WTC11 (cell line): ENCODE measurements around the gene MLYCD.

Experiments
- ATF3 ChIP-seq: sonication (generic); formaldehyde crosslinking; conservative IDR thresholded peaks from 2 replicates; pipeline ENCODE4 v1.8.1; 2022; ENCODE audit warnings: mild to moderate bottlenecking, missing genetic modification reagents
- CBFB ChIP-seq: sonication (generic); formaldehyde crosslinking; IDR thresholded peaks from 2 replicates; pipeline ENCODE4 v1.8.1; 2022; ENCODE audit warnings: mild to moderate bottlenecking, low read depth, missing genetic modification reagents
- CTCF ChIP-seq: fragments of 200-600 bp; IDR thresholded peaks from 2 replicates; pipeline ENCODE4 v1.8.0; 2022; ENCODE audit warnings: antibody characterized with exemption
- PRRX2 ChIP-seq: fragments of 250-450 bp; sonication (Bioruptor Pico); IDR thresholded peaks from 2 replicates; pipeline ENCODE4 v1.8.0; 2021; ENCODE audit warnings: mild to moderate bottlenecking
- ZNF121 ChIP-seq: sonication (generic); formaldehyde crosslinking; IDR thresholded peaks from 2 replicates; pipeline ENCODE4 v1.8.0; 2023; ENCODE audit warnings: missing genetic modification reagents
- ZNF232 ChIP-seq: sonication (generic); formaldehyde crosslinking; IDR thresholded peaks from 2 replicates; pipeline ENCODE4 v1.8.0; 2022; ENCODE audit warnings: mild to moderate bottlenecking, missing genetic modification reagents
- ZNF263 ChIP-seq: sonication (generic); formaldehyde crosslinking; IDR thresholded peaks from 2 replicates; pipeline ENCODE4 v1.8.1; 2022; ENCODE audit warnings: low read depth, mild to moderate bottlenecking, moderate library complexity, missing genetic modification reagents
- TF ChIP-seq, protein P1 (sequence below): sonication (generic); formaldehyde crosslinking; IDR thresholded peaks from 2 replicates; pipeline ENCODE4 v1.8.1; 2022; ENCODE audit warnings: low read depth, missing genetic modification reagents, borderline replicate concordance

DNA sequence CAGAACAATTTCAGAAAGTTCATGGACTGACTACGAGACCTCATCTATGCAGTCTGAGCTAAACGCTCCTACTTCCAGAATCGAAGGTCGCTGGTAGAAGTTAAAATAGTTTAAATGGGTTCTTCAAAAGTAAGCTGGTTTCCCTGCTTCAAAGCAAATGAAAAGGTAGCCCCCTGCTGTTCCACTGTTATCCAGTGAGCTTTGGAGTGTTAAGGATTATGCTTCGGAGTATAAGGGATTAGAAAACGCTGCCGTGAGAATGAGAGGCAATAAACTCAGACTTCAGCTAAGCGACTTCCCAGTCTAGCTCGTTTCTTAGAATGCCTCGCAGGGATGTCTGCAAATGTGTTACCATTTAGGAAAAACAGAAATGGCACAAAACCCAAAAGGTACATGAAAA is 12.4 kb downstream of the MLYCD start:
- TF ChIP-seq, protein P1, sequence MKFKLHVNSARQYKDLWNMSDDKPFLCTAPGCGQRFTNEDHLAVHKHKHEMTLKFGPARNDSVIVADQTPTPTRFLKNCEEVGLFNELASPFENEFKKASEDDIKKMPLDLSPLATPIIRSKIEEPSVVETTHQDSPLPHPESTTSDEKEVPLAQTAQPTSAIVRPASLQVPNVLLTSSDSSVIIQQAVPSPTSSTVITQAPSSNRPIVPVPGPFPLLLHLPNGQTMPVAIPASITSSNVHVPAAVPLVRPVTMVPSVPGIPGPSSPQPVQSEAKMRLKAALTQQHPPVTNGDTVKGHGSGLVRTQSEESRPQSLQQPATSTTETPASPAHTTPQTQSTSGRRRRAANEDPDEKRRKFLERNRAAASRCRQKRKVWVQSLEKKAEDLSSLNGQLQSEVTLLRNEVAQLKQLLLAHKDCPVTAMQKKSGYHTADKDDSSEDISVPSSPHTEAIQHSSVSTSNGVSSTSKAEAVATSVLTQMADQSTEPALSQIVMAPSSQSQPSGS (CRISPR knock-in tag) = no peak
- TF ChIP-seq CTCF = no peak
- TF ChIP-seq ATF3 (CRISPR knock-in tag) = no peak
- no peak for TF ChIP-seq PRRX2 (CRISPR knock-in tag)
- TF ChIP-seq ZNF263 (CRISPR knock-in tag) = no peak
- no peak for TF ChIP-seq CBFB
- TF ChIP-seq ZNF121 (CRISPR knock-in tag) = no peak
- no peak for TF ChIP-seq ZNF232 (CRISPR knock-in tag)
